Uterus (tissue), 4 donors: ENCODE results near the gene TRIM17. TPM values are rescaled to one million over a fixed set of nuclear protein-coding genes. Genes with fewer than 3 reads are reported as not detected.

ENCODE experiments used
- DNase-seq, 2 donors: peaks; one replicate each; pipeline ENCODE4 v3.0.0-alpha.2; 2019 to 2020
- H3K27ac ChIP-seq, 2 donors: fragments of 200-600 bp; sonication (generic); 1 replicate in 1 of 2; 2 replicates in 1 of 2; pipeline ENCODE4 v1.5.1; 2016 to 2018
- H3K27me3 ChIP-seq, 2 donors: fragments of 200-600 bp; sonication (generic); one replicate each; pipeline ENCODE4 v1.5.1; 2018 to 2019; ENCODE audit warnings: control low read depth in 1 of 2
- H3K36me3 ChIP-seq, 2 donors: fragments of 200-600 bp; sonication (generic); one replicate each; pipeline ENCODE4 v1.5.1; 2019; ENCODE audit warnings: control low read depth in 1 of 2
- H3K4me1 ChIP-seq, 2 donors: fragments of 200-600 bp; sonication (generic); one replicate each; pipeline ENCODE4 v1.5.1; 2018 to 2019; ENCODE audit warnings: control low read depth in 1 of 2
- H3K4me3 ChIP-seq, 2 donors: fragments of 200-600 bp; sonication (generic); 1 replicate in 1 of 2; 2 replicates in 1 of 2; pipeline ENCODE4 v1.5.1; 2018 to 2019; ENCODE audit warnings: mild to moderate bottlenecking in 1 of 2
- H3K9me3 ChIP-seq, 2 donors: fragments of 200-600 bp; sonication (generic); one replicate each; pipeline ENCODE4 v1.5.1; 2019; ENCODE audit warnings: control low read depth in 1 of 2
- POLR2A ChIP-seq, 2 donors: fragments of 450-650 bp; IDR thresholded peaks; one replicate each; pipeline ENCODE4 v1.6.1; 2016; ENCODE audit warnings: antibody characterized with exemption in 2 of 2, mild to moderate bottlenecking in 1 of 2, moderate library complexity in 1 of 2
- intact Hi-C: fragments of 100-400 bp; cut with DNase I; formaldehyde crosslinking; loops from one replicate; pipeline ENCODE4 v1.15.1; 2023; ENCODE audit warnings: low total_unique reads
- total RNA-seq, 4 donors: library from RNA; depleted of rRNA in 3 of 4; stranded (reverse); fragments of >200 nt in 3 of 4; gene quantifications; one replicate each; pipeline versions ENCODE4 v1.1.0 to v1.2.4, GENCODE V29; 2014 to 2023
- TF ChIP-seq, protein P1 (sequence below), 4 experiments: fragments of 200-600 bp in 2 of 4; fragments of 450-650 bp in 2 of 4; sonication (generic) in 2 of 4; IDR thresholded peaks; one replicate each; pipeline ENCODE4 v1.5.1; 2016 to 2019; ENCODE audit warnings: antibody characterized with exemption in 4 of 4, mild to moderate bottlenecking in 2 of 4, moderate library complexity in 1 of 4
- donor health status: DM: yes; HTN: yes; CAD: no.

TRIM17 gene
- total RNA-seq, 4 donors from 2014 or later = 3.2 to 5.9 TPM; not detected in 2

DNA sequence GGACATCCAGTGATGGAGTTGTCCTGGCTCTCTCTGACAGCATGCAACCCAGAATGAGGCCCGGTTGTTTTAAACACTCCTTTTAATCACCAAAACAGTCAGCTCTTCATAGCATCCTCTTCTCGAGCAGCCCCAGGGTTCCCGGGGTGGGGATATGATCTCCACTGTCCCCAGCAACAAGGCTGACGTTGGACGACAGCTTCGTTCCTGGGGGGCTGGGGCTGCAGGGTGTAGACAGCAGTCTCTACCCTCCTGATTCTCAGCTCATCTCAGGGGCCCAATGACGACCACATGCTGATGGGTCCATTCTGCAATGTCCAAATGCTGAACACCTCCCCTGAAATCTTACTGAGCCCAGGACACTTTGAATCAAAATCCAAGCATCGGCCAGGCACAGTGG lies 37.0 kb downstream of the TRIM17 start:
- no peak overlapping the region for H3K27ac ChIP-seq
- no peak for DNase-seq
- intact Hi-C loops = no loop called here

DNA sequence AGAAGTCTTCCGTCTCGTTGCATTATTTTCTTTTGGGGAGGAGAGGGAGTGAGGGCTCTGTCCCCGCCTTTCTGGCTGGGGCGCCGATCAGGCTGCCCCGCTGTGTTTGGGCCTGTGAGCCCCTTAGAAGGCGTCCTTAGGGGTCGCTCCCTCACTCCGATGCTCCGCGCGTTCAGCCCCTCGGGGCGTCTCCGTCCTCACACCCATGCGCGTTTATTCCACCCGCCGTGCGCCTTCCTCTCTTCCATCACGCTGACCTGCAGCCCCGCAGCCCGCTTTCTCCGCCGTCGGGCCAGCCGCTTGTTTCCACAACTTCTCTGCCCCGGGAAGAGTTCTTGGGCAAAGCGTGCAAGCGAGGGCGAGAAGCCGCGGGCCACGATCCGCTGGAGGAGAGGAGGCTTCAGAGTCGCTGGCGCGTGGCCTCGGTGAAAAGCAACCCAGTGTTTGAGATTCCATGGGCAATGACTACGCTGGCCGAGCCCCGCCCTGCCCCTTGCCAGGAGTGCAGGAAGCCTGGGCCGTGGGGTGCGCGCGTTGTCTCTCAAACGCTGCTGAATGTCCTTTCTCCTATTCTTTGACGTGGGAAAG lies 37.7 kb downstream of the TRIM17 start:
- intact Hi-C loops = no loop called here
- Histone ChIP-seq H3K36me3 (no peaks in the 10 kb centered on the region), H3K9me3 (no peaks in the 10 kb centered on the region), H3K27ac (peak overlapping the region; percentile 44 to 60), H3K27me3 (no peaks in the 10 kb centered on the region), H3K4me1 (no peaks in the 10 kb centered on the region), H3K4me3 (peak overlapping the region; percentile 36 to 41)
- TF ChIP-seq, protein P1, sequence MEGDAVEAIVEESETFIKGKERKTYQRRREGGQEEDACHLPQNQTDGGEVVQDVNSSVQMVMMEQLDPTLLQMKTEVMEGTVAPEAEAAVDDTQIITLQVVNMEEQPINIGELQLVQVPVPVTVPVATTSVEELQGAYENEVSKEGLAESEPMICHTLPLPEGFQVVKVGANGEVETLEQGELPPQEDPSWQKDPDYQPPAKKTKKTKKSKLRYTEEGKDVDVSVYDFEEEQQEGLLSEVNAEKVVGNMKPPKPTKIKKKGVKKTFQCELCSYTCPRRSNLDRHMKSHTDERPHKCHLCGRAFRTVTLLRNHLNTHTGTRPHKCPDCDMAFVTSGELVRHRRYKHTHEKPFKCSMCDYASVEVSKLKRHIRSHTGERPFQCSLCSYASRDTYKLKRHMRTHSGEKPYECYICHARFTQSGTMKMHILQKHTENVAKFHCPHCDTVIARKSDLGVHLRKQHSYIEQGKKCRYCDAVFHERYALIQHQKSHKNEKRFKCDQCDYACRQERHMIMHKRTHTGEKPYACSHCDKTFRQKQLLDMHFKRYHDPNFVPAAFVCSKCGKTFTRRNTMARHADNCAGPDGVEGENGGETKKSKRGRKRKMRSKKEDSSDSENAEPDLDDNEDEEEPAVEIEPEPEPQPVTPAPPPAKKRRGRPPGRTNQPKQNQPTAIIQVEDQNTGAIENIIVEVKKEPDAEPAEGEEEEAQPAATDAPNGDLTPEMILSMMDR (IDR thresholded peaks at IDR 0.05) = no peak
- no peak for TF ChIP-seq POLR2A (IDR thresholded peaks at IDR 0.05)
- DNase-seq = no peak

More for the DNA sequence above, 37.0 kb downstream of the TRIM17 start:
- TF ChIP-seq, protein P1 (IDR thresholded peaks at IDR 0.05) = no peak
- no peak for TF ChIP-seq POLR2A (IDR thresholded peaks at IDR 0.05)
- no peaks in the 10 kb centered on the region for H3K4me1 ChIP-seq
- H3K4me3 ChIP-seq = no peak overlapping the region
- H3K36me3 ChIP-seq = no peaks in the 10 kb centered on the region
- no peaks in the 10 kb centered on the region for H3K27me3 ChIP-seq
- no peaks in the 10 kb centered on the region for H3K9me3 ChIP-seq

DNA sequence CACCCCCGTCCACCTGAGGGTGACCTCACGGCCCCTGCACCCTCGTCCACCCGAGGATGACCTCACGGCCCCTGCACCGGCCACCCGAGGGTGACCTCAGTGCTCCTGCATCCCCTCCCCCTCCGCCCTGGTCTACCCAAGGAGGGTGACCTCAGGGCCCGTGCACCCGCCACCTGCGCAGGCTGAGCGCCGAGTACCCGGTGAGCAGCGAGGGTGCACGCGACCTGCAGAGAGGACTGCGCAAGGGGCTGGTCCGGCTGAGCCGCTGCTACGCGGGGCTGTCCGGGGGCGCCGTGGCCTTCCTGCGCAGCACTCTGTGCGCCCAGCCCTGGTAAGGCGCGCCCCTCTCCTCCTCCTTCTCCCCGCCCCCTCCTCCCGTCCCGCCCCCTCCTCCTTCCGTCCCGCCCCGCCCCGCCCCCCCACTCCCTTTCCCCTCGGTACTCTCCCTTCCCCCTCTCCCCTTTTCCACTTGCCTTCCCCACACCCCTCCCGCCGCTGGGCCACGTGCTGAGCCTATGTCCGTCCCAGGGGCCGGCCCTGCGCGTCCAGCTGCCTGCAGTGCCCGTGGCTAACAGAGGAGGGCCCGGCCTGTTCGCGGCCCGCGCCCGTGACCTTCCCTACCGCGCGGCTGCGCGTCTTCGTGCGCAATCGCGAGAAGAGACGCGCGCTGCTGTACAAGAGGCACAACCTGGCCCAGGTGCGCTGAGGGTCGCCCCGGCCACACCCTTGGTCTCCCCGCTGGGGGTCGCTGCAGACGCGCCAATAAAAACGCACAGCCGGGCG lies 38.4 kb downstream of the TRIM17 start:
- peak overlapping the region; percentile 36 to 41 for H3K4me3 ChIP-seq
- peak overlapping the region; percentile 44 to 60 for H3K27ac ChIP-seq
- H3K4me1 ChIP-seq = no peaks in the 10 kb centered on the region
- H3K36me3 ChIP-seq = no peaks in the 10 kb centered on the region
- intact Hi-C loops = no loop called here
- no peaks in the 10 kb centered on the region for H3K9me3 ChIP-seq
- no peak for TF ChIP-seq POLR2A (IDR thresholded peaks at IDR 0.05)
- TF ChIP-seq, protein P1 (IDR thresholded peaks at IDR 0.05) = peak; percentile 37 to 77 (median 52)
- DNase-seq = peak; percentile 66 to 75
- H3K27me3 ChIP-seq = no peaks in the 10 kb centered on the region

DNA sequence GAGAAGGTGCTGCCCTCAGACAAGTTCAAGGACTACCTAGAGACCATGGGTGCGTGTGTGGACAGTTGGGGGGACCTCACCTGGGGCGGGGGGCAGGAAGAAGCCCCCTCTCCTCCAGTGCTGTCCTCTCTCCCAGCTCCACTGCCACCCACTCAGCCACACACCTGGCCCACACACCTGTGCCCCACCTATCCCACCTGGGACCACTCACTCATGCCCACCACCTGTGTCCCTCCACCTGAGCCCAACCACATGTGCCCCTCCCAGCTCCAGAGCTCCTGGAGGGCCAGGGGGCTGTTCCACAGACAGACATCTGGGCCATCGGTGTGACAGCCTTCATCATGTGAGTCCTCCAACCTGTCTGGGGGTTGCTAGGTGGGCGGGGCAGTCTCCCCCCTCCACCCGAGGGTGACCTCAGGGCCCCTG lies 39.0 kb downstream of the TRIM17 start:
- Histone ChIP-seq H3K36me3 (no peaks in the 10 kb centered on the region), H3K27me3 (no peaks in the 10 kb centered on the region), H3K9me3 (no peaks in the 10 kb centered on the region), H3K27ac (peak overlapping the region; percentile 44 to 60), H3K4me1 (no peaks in the 10 kb centered on the region), H3K4me3 (no peak overlapping the region)
- no peak for TF ChIP-seq POLR2A (IDR thresholded peaks at IDR 0.05)
- TF ChIP-seq, protein P1 (IDR thresholded peaks at IDR 0.05) = no peak
- intact Hi-C loops = no loop called here
- no peak for DNase-seq
